Neural progenitor cell (in vitro differentiated cells): Measurements from ENCODE around the gene DERL2. TPM values are rescaled to one million over a fixed set of nuclear protein-coding genes. Genes with fewer than 3 reads are reported as not detected.
A peak's percentile ranks its signal among the peaks of the same experiment; 100 is the strongest.

Source experiments
- DNase-seq: peaks from one replicate; pipeline ENCODE4 v3.0.0-alpha.2; 2016; ENCODE audit warnings: low spot score
- H2AFZ ChIP-seq: fragments of 200-600 bp; sonication (generic); replicated peaks from 2 replicates; pipeline ENCODE4 v1.6.1; 2016; ENCODE audit warnings: antibody characterized with exemption
- H3F3A ChIP-seq: fragments of 200-600 bp; sonication (generic); 2 replicates; pipeline ENCODE4 v1.6.1; 2016; ENCODE audit warnings: antibody characterized with exemption, low read depth
- H3K27ac ChIP-seq: fragments of 200-600 bp; sonication (generic); 2 replicates; pipeline ENCODE4 v1.5.1; 2016; ENCODE audit warnings: mild to moderate bottlenecking
- H3K27me3 ChIP-seq: fragments of 200-600 bp; sonication (generic); 2 replicates; pipeline ENCODE4 v1.6.1; 2016; ENCODE audit warnings: mild to moderate bottlenecking, moderate library complexity
- H3K36me3 ChIP-seq: fragments of 200-600 bp; sonication (generic); 2 replicates; pipeline ENCODE4 v1.5.1; 2016
- H3K4me1 ChIP-seq: fragments of 200-600 bp; sonication (generic); 2 replicates; pipeline ENCODE4 v1.6.1; 2016; ENCODE audit warnings: mixed run types
- H3K4me2 ChIP-seq: fragments of 200-600 bp; sonication (generic); 2 replicates; pipeline ENCODE4 v1.6.1; 2016
- H3K4me3 ChIP-seq: fragments of 200-600 bp; sonication (generic); 2 replicates; pipeline ENCODE4 v1.5.1; 2016
- H3K79me2 ChIP-seq: fragments of 200-600 bp; sonication (generic); 2 replicates; pipeline ENCODE4 v1.6.1; 2016; ENCODE audit warnings: low read depth
- H3K9ac ChIP-seq: fragments of 200-600 bp; sonication (generic); 2 replicates; pipeline ENCODE4 v1.6.1; 2016
- H3K9me3 ChIP-seq: fragments of 200-600 bp; sonication (generic); 2 replicates; pipeline ENCODE4 v1.5.1; 2016; ENCODE audit warnings: low read depth
- H4K20me1 ChIP-seq: fragments of 200-600 bp; sonication (generic); 2 replicates; pipeline ENCODE4 v1.6.1; 2016; ENCODE audit warnings: low read depth
- H3K27ac Mint-ChIP-seq: 3 replicates; pipeline ENCODE4 v1.8.0; 2021; ENCODE audit warnings: mixed read lengths
- H3K27me3 Mint-ChIP-seq: 2 replicates; pipeline ENCODE4 v1.8.0; 2022; ENCODE audit warnings: low read depth, mild to moderate bottlenecking, inconsistent platforms, moderate library complexity, mixed read lengths; ENCODE audit not compliant: insufficient read depth
- H3K36me3 Mint-ChIP-seq: 3 replicates; pipeline ENCODE4 v1.8.0; 2021; ENCODE audit warnings: mixed read lengths
- H3K4me1 Mint-ChIP-seq: 3 replicates; pipeline ENCODE4 v1.8.0; 2021; ENCODE audit warnings: mixed read lengths
- H3K4me3 Mint-ChIP-seq: 3 replicates; pipeline ENCODE4 v1.8.0; 2021; ENCODE audit warnings: mild to moderate bottlenecking, moderate library complexity, mixed read lengths
- H3K9me3 Mint-ChIP-seq: 3 replicates; pipeline ENCODE4 v1.8.0; 2020; ENCODE audit warnings: mixed read lengths
- CTCF ChIP-seq: fragments of 200-600 bp; sonication (generic); IDR thresholded peaks from 2 replicates; pipeline ENCODE4 v1.5.1; 2017; ENCODE audit warnings: antibody characterized with exemption, mild to moderate bottlenecking
- EZH2 ChIP-seq: fragments of 200-600 bp; sonication (generic); IDR thresholded peaks from 2 replicates; pipeline ENCODE4 v1.6.1; 2017; ENCODE audit warnings: antibody characterized with exemption, mild to moderate bottlenecking, moderate library complexity
- EZH2phosphoT487 ChIP-seq: fragments of 200-600 bp; sonication (generic); IDR thresholded peaks from 2 replicates; pipeline ENCODE4 v1.6.1; 2017; ENCODE audit warnings: antibody characterized with exemption
- total RNA-seq: library from RNA; depleted of rRNA; stranded (reverse); fragments of >200 nt; gene quantifications from 2 replicates; pipeline ENCODE4 v1.2.3, GENCODE V29; 2015; ENCODE audit warnings: low replicate concordance

DERL2 gene
- total RNA-seq, 1 donor from 2014 or later = 47.8 TPM

DNA sequence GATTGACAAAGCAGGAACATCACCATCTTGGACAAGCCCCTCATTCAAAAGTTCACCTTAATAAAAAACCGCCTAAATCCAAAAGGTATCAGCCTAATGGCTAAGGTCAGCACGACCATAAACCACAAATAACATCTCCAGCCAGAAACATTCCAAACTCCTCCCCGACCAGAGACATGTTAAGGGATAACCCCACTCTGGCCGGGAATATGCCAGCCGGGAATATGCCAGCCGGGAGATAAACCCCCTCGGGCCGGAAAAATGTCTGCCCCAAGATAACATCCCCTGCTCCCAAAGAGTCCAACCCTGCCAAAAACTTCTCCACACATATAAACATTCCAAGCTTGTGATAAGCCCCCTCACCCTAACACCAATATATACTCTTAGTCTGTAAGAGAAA, 18.6 kb downstream of the DERL2 start:
- Histone ChIP-seq H3K27ac (no peak overlapping the region), H4K20me1 (peaks cover 22% of the 10 kb centered on the region), H3K9ac (peak overlapping the region; percentile 56), H3K27me3 (no peaks in the 10 kb centered on the region), H3K79me2 (peaks cover 62% of the 10 kb centered on the region), H3K4me3 (peak overlapping the region; percentile 88), H3F3A (peaks cover 29% of the 10 kb centered on the region), H3K36me3 (no peaks in the 10 kb centered on the region), H2AFZ (no peak overlapping the region), H3K4me1 (peaks cover 12% of the 10 kb centered on the region), H3K4me2 (peak overlapping the region; percentile 81), H3K9me3 (no peaks in the 10 kb centered on the region)
- no peaks in the 10 kb centered on the region for H3K9me3 Mint-ChIP-seq
- peak overlapping the region; percentile 2 for H3K27ac Mint-ChIP-seq
- H3K4me3 Mint-ChIP-seq = peak overlapping the region; percentile 91
- peaks cover 6% of the 10 kb centered on the region for H3K27me3 Mint-ChIP-seq
- DNase-seq = peak; percentile 11
- TF ChIP-seq CTCF (no peak), EZH2phosphoT487 (no peak), EZH2 (no peak)
- H3K36me3 Mint-ChIP-seq = no peaks in the 10 kb centered on the region
- H3K4me1 Mint-ChIP-seq = peaks cover 21% of the 10 kb centered on the region

DNA sequence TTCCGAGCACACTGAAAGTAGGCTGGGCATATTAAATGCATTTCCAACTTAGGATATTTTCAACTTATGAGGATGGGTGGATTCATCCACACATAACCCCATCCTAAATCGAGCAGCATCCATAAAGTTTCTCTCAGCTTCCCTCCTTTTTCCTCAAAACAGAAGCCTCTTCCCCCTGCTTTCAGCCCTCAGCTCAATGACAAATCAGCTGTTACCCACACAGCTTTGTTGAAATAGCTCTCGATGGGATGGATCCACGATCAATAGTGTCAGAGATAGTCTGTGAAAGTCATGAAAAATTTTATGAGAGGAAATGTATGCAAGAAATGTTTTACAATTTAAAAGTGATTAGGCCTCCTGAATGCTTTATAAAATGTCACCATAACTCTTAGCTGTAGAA, 19.7 kb downstream of the DERL2 start:
- Mint-ChIP-seq H3K27me3 (peaks cover 6% of the 10 kb centered on the region), H3K27ac (no peak overlapping the region), H3K4me1 (peaks cover 21% of the 10 kb centered on the region), H3K4me3 (peak overlapping the region; percentile 91), H3K36me3 (no peaks in the 10 kb centered on the region), H3K9me3 (no peaks in the 10 kb centered on the region)
- no peak overlapping the region for H2AFZ ChIP-seq
- TF ChIP-seq EZH2 (no peak), CTCF (no peak), EZH2phosphoT487 (no peak)
- peak overlapping the region; percentile 81 for H3K4me2 ChIP-seq
- peaks cover 22% of the 10 kb centered on the region for H4K20me1 ChIP-seq
- no peak for DNase-seq
- H3K36me3 ChIP-seq = no peaks in the 10 kb centered on the region
- H3K4me3 ChIP-seq = peak overlapping the region; percentile 88
- peak overlapping the region; percentile 56 for H3K9ac ChIP-seq
- no peaks in the 10 kb centered on the region for H3K9me3 ChIP-seq
- H3K27ac ChIP-seq = no peak overlapping the region
- no peaks in the 10 kb centered on the region for H3K27me3 ChIP-seq
- H3K79me2 ChIP-seq = peaks cover 70% of the 10 kb centered on the region
- peaks cover 12% of the 10 kb centered on the region for H3K4me1 ChIP-seq
- peaks cover 23% of the 10 kb centered on the region for H3F3A ChIP-seq

DNA sequence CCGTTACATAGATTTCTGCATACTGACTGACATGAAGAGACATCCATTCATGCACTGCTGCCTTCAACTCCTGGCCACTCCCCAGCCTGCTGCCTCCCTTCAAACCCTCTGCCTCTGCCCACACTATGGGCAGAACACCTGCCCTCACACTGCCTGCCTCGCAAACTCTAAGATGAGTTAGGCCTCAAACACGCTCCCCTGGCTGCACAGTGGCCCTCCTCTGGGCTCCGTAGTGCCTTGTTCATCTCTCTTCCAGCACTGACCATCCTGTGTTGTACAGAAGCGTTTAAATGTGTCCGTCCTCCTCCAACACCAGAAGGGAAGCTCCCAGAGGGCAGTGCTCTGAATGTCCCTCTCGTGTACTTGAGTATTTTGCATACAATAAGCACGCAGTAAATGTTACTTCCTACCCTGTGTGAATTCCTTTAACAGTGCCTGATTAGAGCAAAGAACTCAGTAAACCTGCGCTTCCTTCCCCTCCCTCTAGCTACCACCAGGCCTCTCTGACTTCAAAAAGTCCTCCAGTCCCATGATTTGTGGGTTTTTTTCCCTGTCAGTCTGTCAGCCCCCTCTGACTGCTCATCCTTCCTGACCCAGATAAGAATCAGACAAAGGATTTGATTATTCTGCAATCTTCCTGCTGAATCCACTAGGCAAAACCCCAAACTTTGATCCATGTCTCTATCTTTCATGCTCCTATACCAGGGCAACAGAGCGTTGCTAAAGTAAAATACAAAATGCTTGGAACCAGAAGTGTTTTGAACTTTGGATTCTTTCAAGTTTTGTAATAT, 21.1 kb downstream of the DERL2 start:
- no peak overlapping the region for H3K4me3 Mint-ChIP-seq
- H3F3A ChIP-seq = peaks cover 11% of the 10 kb centered on the region
- H3K4me2 ChIP-seq = no peak overlapping the region
- H2AFZ ChIP-seq = no peak overlapping the region
- H3K9me3 ChIP-seq = no peaks in the 10 kb centered on the region
- H3K27me3 ChIP-seq = no peaks in the 10 kb centered on the region
- H3K27me3 Mint-ChIP-seq = peaks cover 6% of the 10 kb centered on the region
- H3K4me1 Mint-ChIP-seq = peaks cover 21% of the 10 kb centered on the region
- H3K9me3 Mint-ChIP-seq = no peaks in the 10 kb centered on the region
- H3K27ac Mint-ChIP-seq = peak overlapping the region; percentile 24
- H3K36me3 Mint-ChIP-seq = peaks cover 4% of the 10 kb centered on the region
- no peaks in the 10 kb centered on the region for H3K36me3 ChIP-seq
- H3K4me3 ChIP-seq = no peak overlapping the region
- peaks cover 22% of the 10 kb centered on the region for H4K20me1 ChIP-seq
- H3K9ac ChIP-seq = no peak overlapping the region
- H3K27ac ChIP-seq = no peak overlapping the region
- peaks cover 12% of the 10 kb centered on the region for H3K4me1 ChIP-seq
- DNase-seq = no peak
- H3K79me2 ChIP-seq = peaks cover 70% of the 10 kb centered on the region
- no peak for TF ChIP-seq EZH2
- no peak for TF ChIP-seq EZH2phosphoT487
- no peak for TF ChIP-seq CTCF
